ENCODE data around the gene LUZP1. TPM values are rescaled to one million over a fixed set of nuclear protein-coding genes. Genes with fewer than 3 reads are reported as not detected.

Gene LUZP1
- total RNA-seq, 1 experiment from 2014 or later: 22.4 TPM

DNA sequence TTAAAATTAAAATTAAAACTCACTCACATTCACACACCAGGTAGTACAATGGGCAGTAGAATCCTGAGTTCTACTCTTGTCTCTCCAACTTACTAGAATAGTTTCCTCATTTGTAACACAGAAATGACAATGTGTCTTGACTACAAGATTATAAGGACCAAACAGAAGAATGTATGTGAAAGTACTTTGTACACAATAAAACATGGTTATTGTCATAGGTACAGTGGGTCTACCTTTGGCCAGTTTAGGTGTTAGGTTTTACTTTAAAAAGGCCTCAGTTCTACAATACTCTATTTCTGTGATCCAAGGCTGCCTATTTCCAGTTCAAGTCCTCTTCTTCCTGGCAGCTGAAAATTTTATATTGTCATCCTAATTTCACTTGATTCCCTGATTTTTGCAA, 50.2 kb downstream of the LUZP1 start:
- BruUV-seq (replicated peaks): no TSS peak
- CTCF ChIA-PET: no interaction called here
- intact Hi-C loops (cut with micrococcal nuclease): no loop called here

More for the DNA sequence above, 50.2 kb downstream of the LUZP1 start:
- Histone ChIP-seq H3K9me2 (ENCODE audit: insufficient read depth) (no peaks in the 10 kb centered on the region), H3K27me3 (ENCODE audit: insufficient read depth, low read length) (no peaks in the 10 kb centered on the region), H2AFZ (ENCODE audit: low read depth, low read length, poor library complexity, severe bottlenecking) (no peak overlapping the region), H3K36me3 (ENCODE audit: control insufficient read depth in 1 of 2, insufficient read depth in 2 of 2, low read length in 2 of 2) (no peaks in the 10 kb centered on the region), H3K9ac (ENCODE audit: low read length) (no peak overlapping the region), H3K4me1 (ENCODE audit: control insufficient read depth in 1 of 2, insufficient read depth in 2 of 2, low read length in 2 of 2) (peaks cover 3 to 15% of the 10 kb centered on the region in 2 experiments; a peak in 3 of 4 replicates), H3K4me3 (replicated peaks in 1 of 2; ENCODE audit: low read depth in 1 of 2, low read length in 2 of 2) (no peak overlapping the region), H3K4me2 (ENCODE audit: low read length) (no peak overlapping the region), H3K79me2 (ENCODE audit: insufficient read depth, low read length) (peaks cover 63% of the 10 kb centered on the region), H3K27ac (ENCODE audit: low read depth, low read length) (no peak overlapping the region), H4K20me1 (ENCODE audit: insufficient read depth) (peaks cover 4% of the 10 kb centered on the region; the same call in 1 of the 2 replicates), H3K9me3 (ENCODE audit: control insufficient read depth in 1 of 2, insufficient read depth in 1 of 2, low read depth in 1 of 2, low read length in 2 of 2) (no peaks in the 10 kb centered on the region)
- ChIA-PET POLR2A (interaction anchor here (0.6 kb wide), 1 partner anchor 172 kb away, joined by 4 read pairs; no protein-coding TSS in a partner anchor), RAD21 (ENCODE audit: low non-redundant PET in 1 of 2, low total read pairs in 2 of 2, uncharacterized antibody in 2 of 2, unreplicated experiment in 2 of 2) (no interaction called here)
- TF ChIP-seq, protein P1, sequence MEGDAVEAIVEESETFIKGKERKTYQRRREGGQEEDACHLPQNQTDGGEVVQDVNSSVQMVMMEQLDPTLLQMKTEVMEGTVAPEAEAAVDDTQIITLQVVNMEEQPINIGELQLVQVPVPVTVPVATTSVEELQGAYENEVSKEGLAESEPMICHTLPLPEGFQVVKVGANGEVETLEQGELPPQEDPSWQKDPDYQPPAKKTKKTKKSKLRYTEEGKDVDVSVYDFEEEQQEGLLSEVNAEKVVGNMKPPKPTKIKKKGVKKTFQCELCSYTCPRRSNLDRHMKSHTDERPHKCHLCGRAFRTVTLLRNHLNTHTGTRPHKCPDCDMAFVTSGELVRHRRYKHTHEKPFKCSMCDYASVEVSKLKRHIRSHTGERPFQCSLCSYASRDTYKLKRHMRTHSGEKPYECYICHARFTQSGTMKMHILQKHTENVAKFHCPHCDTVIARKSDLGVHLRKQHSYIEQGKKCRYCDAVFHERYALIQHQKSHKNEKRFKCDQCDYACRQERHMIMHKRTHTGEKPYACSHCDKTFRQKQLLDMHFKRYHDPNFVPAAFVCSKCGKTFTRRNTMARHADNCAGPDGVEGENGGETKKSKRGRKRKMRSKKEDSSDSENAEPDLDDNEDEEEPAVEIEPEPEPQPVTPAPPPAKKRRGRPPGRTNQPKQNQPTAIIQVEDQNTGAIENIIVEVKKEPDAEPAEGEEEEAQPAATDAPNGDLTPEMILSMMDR (IDR thresholded peaks at IDR 0.05 in 2 of 3, conservative IDR thresholded peaks at IDR 0.05 in 1 of 3; ENCODE audit: borderline replicate concordance in 1 of 3, insufficient read depth in 1 of 3, low read depth in 2 of 3, low read length in 2 of 3): no peak
- no peak for TF ChIP-seq POLR2A (IDR thresholded peaks at IDR 0.05; ENCODE audit: borderline replicate concordance, extremely low read depth, insufficient read depth, insufficient read length)
- no peak for TF ChIP-seq ZFX (IDR thresholded peaks at IDR 0.05)
- TF ChIP-seq, protein P2, sequence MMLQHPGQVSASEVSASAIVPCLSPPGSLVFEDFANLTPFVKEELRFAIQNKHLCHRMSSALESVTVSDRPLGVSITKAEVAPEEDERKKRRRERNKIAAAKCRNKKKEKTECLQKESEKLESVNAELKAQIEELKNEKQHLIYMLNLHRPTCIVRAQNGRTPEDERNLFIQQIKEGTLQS (IDR thresholded peaks at IDR 0.05): no peak
- no peak for TF ChIP-seq EZH2 (IDR thresholded peaks at IDR 0.05)
- TF ChIP-seq, protein P3, sequence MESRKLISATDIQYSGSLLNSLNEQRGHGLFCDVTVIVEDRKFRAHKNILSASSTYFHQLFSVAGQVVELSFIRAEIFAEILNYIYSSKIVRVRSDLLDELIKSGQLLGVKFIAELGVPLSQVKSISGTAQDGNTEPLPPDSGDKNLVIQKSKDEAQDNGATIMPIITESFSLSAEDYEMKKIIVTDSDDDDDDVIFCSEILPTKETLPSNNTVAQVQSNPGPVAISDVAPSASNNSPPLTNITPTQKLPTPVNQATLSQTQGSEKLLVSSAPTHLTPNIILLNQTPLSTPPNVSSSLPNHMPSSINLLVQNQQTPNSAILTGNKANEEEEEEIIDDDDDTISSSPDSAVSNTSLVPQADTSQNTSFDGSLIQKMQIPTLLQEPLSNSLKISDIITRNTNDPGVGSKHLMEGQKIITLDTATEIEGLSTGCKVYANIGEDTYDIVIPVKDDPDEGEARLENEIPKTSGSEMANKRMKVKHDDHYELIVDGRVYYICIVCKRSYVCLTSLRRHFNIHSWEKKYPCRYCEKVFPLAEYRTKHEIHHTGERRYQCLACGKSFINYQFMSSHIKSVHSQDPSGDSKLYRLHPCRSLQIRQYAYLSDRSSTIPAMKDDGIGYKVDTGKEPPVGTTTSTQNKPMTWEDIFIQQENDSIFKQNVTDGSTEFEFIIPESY (IDR thresholded peaks at IDR 0.05; ENCODE audit: extremely low read depth, insufficient replicate concordance, low read length): no peak
- no peak for TF ChIP-seq YY1 (IDR thresholded peaks at IDR 0.05; ENCODE audit: extremely low read depth, insufficient replicate concordance, low read depth, low read length)
- TF ChIP-seq RAD21 (IDR thresholded peaks at IDR 0.05; ENCODE audit: low read depth): no peak
- no peak for TF ChIP-seq EGR1 (IDR thresholded peaks at IDR 0.05; ENCODE audit: low read depth)
- TF ChIP-seq, protein P4, sequence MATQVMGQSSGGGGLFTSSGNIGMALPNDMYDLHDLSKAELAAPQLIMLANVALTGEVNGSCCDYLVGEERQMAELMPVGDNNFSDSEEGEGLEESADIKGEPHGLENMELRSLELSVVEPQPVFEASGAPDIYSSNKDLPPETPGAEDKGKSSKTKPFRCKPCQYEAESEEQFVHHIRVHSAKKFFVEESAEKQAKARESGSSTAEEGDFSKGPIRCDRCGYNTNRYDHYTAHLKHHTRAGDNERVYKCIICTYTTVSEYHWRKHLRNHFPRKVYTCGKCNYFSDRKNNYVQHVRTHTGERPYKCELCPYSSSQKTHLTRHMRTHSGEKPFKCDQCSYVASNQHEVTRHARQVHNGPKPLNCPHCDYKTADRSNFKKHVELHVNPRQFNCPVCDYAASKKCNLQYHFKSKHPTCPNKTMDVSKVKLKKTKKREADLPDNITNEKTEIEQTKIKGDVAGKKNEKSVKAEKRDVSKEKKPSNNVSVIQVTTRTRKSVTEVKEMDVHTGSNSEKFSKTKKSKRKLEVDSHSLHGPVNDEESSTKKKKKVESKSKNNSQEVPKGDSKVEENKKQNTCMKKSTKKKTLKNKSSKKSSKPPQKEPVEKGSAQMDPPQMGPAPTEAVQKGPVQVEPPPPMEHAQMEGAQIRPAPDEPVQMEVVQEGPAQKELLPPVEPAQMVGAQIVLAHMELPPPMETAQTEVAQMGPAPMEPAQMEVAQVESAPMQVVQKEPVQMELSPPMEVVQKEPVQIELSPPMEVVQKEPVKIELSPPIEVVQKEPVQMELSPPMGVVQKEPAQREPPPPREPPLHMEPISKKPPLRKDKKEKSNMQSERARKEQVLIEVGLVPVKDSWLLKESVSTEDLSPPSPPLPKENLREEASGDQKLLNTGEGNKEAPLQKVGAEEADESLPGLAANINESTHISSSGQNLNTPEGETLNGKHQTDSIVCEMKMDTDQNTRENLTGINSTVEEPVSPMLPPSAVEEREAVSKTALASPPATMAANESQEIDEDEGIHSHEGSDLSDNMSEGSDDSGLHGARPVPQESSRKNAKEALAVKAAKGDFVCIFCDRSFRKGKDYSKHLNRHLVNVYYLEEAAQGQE (IDR thresholded peaks at IDR 0.05; ENCODE audit: low read depth): no peak
- no peak for TF ChIP-seq CEBPB (IDR thresholded peaks at IDR 0.05; ENCODE audit: low read depth)
- no peak for TF ChIP-seq SP1 (IDR thresholded peaks at IDR 0.05; ENCODE audit: low read depth)
- no peak for TF ChIP-seq FOSL1 (IDR thresholded peaks at IDR 0.05; ENCODE audit: low read depth)
- TF ChIP-seq EZH2phosphoT487 (IDR thresholded peaks at IDR 0.05; ENCODE audit: borderline replicate concordance): no peak
- TF ChIP-seq CBX3 (IDR thresholded peaks at IDR 0.05; ENCODE audit: low read depth): no peak
- TF ChIP-seq, protein P5, sequence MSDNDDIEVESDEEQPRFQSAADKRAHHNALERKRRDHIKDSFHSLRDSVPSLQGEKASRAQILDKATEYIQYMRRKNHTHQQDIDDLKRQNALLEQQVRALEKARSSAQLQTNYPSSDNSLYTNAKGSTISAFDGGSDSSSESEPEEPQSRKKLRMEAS (IDR thresholded peaks at IDR 0.05): no peak
- no peak for TF ChIP-seq ZNF274 (IDR thresholded peaks at IDR 0.05; ENCODE audit: low read depth, low read length)
- TF ChIP-seq SIN3A (IDR thresholded peaks at IDR 0.05; ENCODE audit: low read depth): no peak
- no peak for TF ChIP-seq TCF7L2 (IDR thresholded peaks at IDR 0.05; ENCODE audit: borderline replicate concordance, extremely low read depth, insufficient read depth, insufficient read length)
- ATAC-seq (no peak), DNase-seq (ENCODE audit: low read depth, low spot score) (no peak)
